Activated CD8-positive, alpha-beta T cell treated with anti-CD3 and anti-CD28 coated beads for 36 hours (primary cell): ENCODE measurements around the gene DAP3. TPM values are rescaled to one million over a fixed set of nuclear protein-coding genes. Genes with fewer than 3 reads are reported as not detected.

ENCODE experiments used
- ATAC-seq: fragments of 200-7000 bp; cut with Tn5 transposase; one replicate; pipeline ENCODE4 v1.10.0; 2021; ENCODE audit warnings: mild to moderate bottlenecking, moderate library complexity
- CTCF ChIA-PET: fragments of 350-600 bp; sonication (Branson Sonifier 250); formaldehyde crosslinking; loops from one replicate; lab custom pipeline; 2021; ENCODE audit warnings: antibody characterized with exemption; lab: Charles Lee
- POLR2A ChIA-PET: fragments of 350-600 bp; sonication (Branson Sonifier 250); formaldehyde crosslinking; loops from one replicate; lab custom pipeline; 2021; ENCODE audit warnings: antibody characterized with exemption; lab: Charles Lee
- DNase-seq: peaks from one replicate; pipeline ENCODE4 v3.0.0-alpha.2; 2020
- H3K27ac Mint-ChIP-seq: one replicate; pipeline ENCODE4 v1.8.0; 2021; ENCODE audit warnings: mild to moderate bottlenecking, mixed read lengths
- H3K27me3 Mint-ChIP-seq: one replicate; pipeline ENCODE4 v1.8.0; 2021; ENCODE audit warnings: mixed read lengths
- H3K36me3 Mint-ChIP-seq: one replicate; pipeline ENCODE4 v1.8.0; 2021; ENCODE audit warnings: low read depth, mixed read lengths
- H3K4me1 Mint-ChIP-seq: one replicate; pipeline ENCODE4 v1.8.0; 2021; ENCODE audit warnings: low read depth, mixed read lengths
- H3K4me3 Mint-ChIP-seq: one replicate; pipeline ENCODE4 v1.8.0; 2021; ENCODE audit warnings: mild to moderate bottlenecking, moderate library complexity, mixed read lengths
- H3K9me3 Mint-ChIP-seq: one replicate; pipeline ENCODE4 v1.8.0; 2021; ENCODE audit warnings: mixed read lengths
- CTCF ChIP-seq: fragments of 200-600 bp; IDR thresholded peaks from one replicate; pipeline ENCODE4 v1.8.0; 2022; ENCODE audit warnings: antibody characterized with exemption, mild to moderate bottlenecking
- intact Hi-C: fragments of 100-400 bp; cut with micrococcal nuclease; formaldehyde crosslinking; loops from one replicate; pipeline ENCODE4 v1.10.0; 2022
- total RNA-seq, 2 experiments: library from RNA; stranded (reverse); gene quantifications; one replicate each; pipeline ENCODE4 v1.2.3, GENCODE V29; 2021

DAP3 gene
- total RNA-seq, 2 experiments from 2014 or later, result 160 to 173 TPM

- intact Hi-C loops, result no loop called here
- Mint-ChIP-seq H3K4me1 (peaks cover 3% of the 10 kb centered on the region), H3K27me3 (no peaks in the 10 kb centered on the region), H3K4me3 (no peak overlapping the region), H3K9me3 (no peaks in the 10 kb centered on the region), H3K27ac (no peak overlapping the region), H3K36me3 (peaks cover 43% of the 10 kb centered on the region)
- CTCF ChIA-PET, result no interaction called here
- ATAC-seq (no peak), DNase-seq (no peak)
- POLR2A ChIA-PET, result no interaction called here
- no peak for TF ChIP-seq CTCF
Measured at GRCh38 chr1:155769257-155769656, 80.4 kb downstream of the DAP3 start.

GRCh38 chr1:155773221-155773620, 84.3 kb downstream of the DAP3 start:
- DNase-seq (no peak), ATAC-seq (no peak)
- no peak for TF ChIP-seq CTCF
- ChIA-PET POLR2A (no interaction called here), CTCF (no interaction called here)
- Mint-ChIP-seq H3K27ac (peak overlapping the region; percentile 64), H3K9me3 (no peaks in the 10 kb centered on the region), H3K36me3 (peaks cover 50% of the 10 kb centered on the region), H3K4me1 (peaks cover 10% of the 10 kb centered on the region), H3K27me3 (no peaks in the 10 kb centered on the region), H3K4me3 (no peak overlapping the region)
- intact Hi-C loops, result no loop called here

- no peaks in the 10 kb centered on the region for H3K9me3 Mint-ChIP-seq
- H3K36me3 Mint-ChIP-seq, result peaks cover 35% of the 10 kb centered on the region
- ChIA-PET CTCF (no interaction called here), POLR2A (no interaction called here)
- DNase-seq (peak; percentile 19), ATAC-seq (no peak)
- peaks cover 10% of the 10 kb centered on the region for H3K4me1 Mint-ChIP-seq
- intact Hi-C loops, result no loop called here
- H3K27me3 Mint-ChIP-seq, result no peaks in the 10 kb centered on the region
- no peak for TF ChIP-seq CTCF
- peak overlapping the region; percentile 81 for H3K27ac Mint-ChIP-seq
- H3K4me3 Mint-ChIP-seq, result no peak overlapping the region
Measured at GRCh38 chr1:155776414-155776813, 87.5 kb downstream of the DAP3 start.

- intact Hi-C loops, result no loop called here
- ChIA-PET CTCF (no interaction called here), POLR2A (interaction anchor here (0.6 kb wide), 1 partner anchor 62 kb away, joined by 3 read pairs; no protein-coding TSS in a partner anchor)
- Mint-ChIP-seq H3K9me3 (no peaks in the 10 kb centered on the region), H3K27ac (peak overlapping the region; percentile 56), H3K4me3 (no peak overlapping the region), H3K27me3 (no peaks in the 10 kb centered on the region), H3K4me1 (peaks cover 10% of the 10 kb centered on the region), H3K36me3 (peaks cover 36% of the 10 kb centered on the region)
- DNase-seq (no peak), ATAC-seq (no peak)
- no peak for TF ChIP-seq CTCF
Measured at GRCh38 chr1:155777582-155777981, 88.7 kb downstream of the DAP3 start.

Other genes starting within 250 kb of the DAP3 start
- gene ASH1L, start 126.3 kb upstream of the DAP3 start, total RNA-seq, result 10 to 100 TPM; 30.3 to 31.6 TPM
- gene MSTO1, start 78.9 kb upstream of the DAP3 start, total RNA-seq, result 10 to 100 TPM; 52.3 to 57.1 TPM
- 10 to 100 TPM; 56.2 to 60.5 TPM for gene YY1AP1, start 317 bp upstream of the DAP3 start, total RNA-seq
- gene GON4L, start 168.1 kb downstream of the DAP3 start, total RNA-seq, result 10 to 100 TPM; 43.4 to 46.8 TPM
- 1 to 10 TPM; 8.7 to 9.2 TPM for gene SYT11, start 170.5 kb downstream of the DAP3 start, total RNA-seq
- gene RIT1, start 222.3 kb downstream of the DAP3 start, total RNA-seq, result 10 to 100 TPM; 21.6 to 24.1 TPM
- gene KHDC4, start 245.3 kb downstream of the DAP3 start, total RNA-seq, result 10 to 100 TPM; 68.1 to 71.3 TPM